ENCODE data around the gene TOPBP1.
"Not testable (repeated sequence)": the region's sequence is repeated elsewhere in the genome, so short reads cannot be mapped to it uniquely, and the experiment has no call there.

TOPBP1 gene

GRCh38 chr3:133693821-133694220 is 32.1 kb upstream of the TOPBP1 start:
- Histone ChIP-seq H3K4me3 (IDR thresholded peaks at IDR 0.05; ENCODE audit: insufficient read depth, low read depth, low read length) (no peak overlapping the region), H3K27ac (no peak overlapping the region), H3K79me2 (ENCODE audit: insufficient read depth, low read depth) (no peaks in the 10 kb centered on the region), H3K27me3 (ENCODE audit: insufficient read depth, low read depth) (no peaks in the 10 kb centered on the region), H3K36me3 (ENCODE audit: insufficient read depth) (no peaks in the 10 kb centered on the region), H2AFZ (ENCODE audit: low read depth) (no peak overlapping the region), H3K4me1 (ENCODE audit: low read depth, poor library complexity, severe bottlenecking) (no peaks in the 10 kb centered on the region), H4K20me1 (ENCODE audit: insufficient read depth) (no peaks in the 10 kb centered on the region), H3K4me2 (no peak overlapping the region), H3K9ac (no peak overlapping the region)
- TF ChIP-seq, protein P1, sequence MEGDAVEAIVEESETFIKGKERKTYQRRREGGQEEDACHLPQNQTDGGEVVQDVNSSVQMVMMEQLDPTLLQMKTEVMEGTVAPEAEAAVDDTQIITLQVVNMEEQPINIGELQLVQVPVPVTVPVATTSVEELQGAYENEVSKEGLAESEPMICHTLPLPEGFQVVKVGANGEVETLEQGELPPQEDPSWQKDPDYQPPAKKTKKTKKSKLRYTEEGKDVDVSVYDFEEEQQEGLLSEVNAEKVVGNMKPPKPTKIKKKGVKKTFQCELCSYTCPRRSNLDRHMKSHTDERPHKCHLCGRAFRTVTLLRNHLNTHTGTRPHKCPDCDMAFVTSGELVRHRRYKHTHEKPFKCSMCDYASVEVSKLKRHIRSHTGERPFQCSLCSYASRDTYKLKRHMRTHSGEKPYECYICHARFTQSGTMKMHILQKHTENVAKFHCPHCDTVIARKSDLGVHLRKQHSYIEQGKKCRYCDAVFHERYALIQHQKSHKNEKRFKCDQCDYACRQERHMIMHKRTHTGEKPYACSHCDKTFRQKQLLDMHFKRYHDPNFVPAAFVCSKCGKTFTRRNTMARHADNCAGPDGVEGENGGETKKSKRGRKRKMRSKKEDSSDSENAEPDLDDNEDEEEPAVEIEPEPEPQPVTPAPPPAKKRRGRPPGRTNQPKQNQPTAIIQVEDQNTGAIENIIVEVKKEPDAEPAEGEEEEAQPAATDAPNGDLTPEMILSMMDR (conservative IDR thresholded peaks at IDR 0.05; ENCODE audit: low read depth, low read length) = no peak

GRCh38 chr3:133692759-133693158 is 31.0 kb upstream of the TOPBP1 start:
- Histone ChIP-seq H3K36me3 (ENCODE audit: insufficient read depth) (no peaks in the 10 kb centered on the region), H3K4me2 (no peak overlapping the region), H3K4me1 (ENCODE audit: low read depth, poor library complexity, severe bottlenecking) (no peaks in the 10 kb centered on the region), H2AFZ (ENCODE audit: low read depth) (no peak overlapping the region), H3K9ac (no peak overlapping the region), H3K27me3 (ENCODE audit: insufficient read depth, low read depth) (no peaks in the 10 kb centered on the region), H4K20me1 (ENCODE audit: insufficient read depth) (no peaks in the 10 kb centered on the region), H3K4me3 (IDR thresholded peaks at IDR 0.05; ENCODE audit: insufficient read depth, low read depth, low read length) (no peak overlapping the region), H3K79me2 (ENCODE audit: insufficient read depth, low read depth) (no peaks in the 10 kb centered on the region), H3K27ac (no peak overlapping the region)
- TF ChIP-seq, protein P1 (conservative IDR thresholded peaks at IDR 0.05; ENCODE audit: low read depth, low read length) = no peak

DNA sequence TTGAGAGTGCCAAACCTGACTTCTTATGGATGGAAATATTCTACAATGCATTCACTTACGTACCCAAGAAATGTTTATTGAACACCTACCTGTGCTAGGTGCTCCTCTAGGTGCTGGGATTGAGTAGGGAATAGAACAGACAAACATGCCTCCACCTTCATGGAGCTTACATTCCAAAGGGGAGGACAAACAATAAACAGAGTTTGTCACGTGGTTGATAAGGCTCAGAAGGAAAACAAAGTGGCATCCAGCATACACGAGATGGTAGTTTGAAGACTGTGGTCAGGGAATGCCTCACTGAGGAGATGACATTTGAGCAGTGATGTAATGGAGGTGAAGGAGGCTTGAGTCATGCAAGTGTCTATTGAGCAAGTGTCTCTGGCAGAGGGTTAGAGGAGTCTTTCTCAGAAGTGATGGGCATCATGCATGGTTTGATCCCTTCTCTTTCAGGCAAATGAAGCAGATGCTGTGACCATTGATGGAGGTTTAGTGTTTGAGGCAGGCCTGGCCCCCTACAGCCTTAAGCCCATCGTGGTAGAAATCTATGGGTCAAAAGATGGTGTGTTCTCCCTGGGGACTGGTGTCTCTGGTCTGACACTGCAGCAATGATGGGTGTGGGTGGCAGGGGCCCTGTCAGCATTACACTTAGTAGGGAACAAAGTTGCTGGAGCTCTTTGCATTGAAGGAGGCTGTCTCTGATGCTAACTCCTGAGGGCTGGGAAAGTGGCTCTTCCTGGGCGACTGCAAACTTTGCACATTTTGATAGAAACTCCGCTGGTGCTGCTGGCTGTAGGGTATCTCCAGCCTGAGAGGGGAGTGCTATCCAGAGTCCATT is 29.7 kb upstream of the TOPBP1 start:
- Histone ChIP-seq H3K4me2 (no peak overlapping the region), H3K9ac (no peak overlapping the region), H3K36me3 (ENCODE audit: insufficient read depth) (no peaks in the 10 kb centered on the region), H2AFZ (ENCODE audit: low read depth) (no peak overlapping the region), H3K79me2 (ENCODE audit: insufficient read depth, low read depth) (no peaks in the 10 kb centered on the region), H3K27ac (no peak overlapping the region), H4K20me1 (ENCODE audit: insufficient read depth) (no peaks in the 10 kb centered on the region), H3K27me3 (ENCODE audit: insufficient read depth, low read depth) (no peaks in the 10 kb centered on the region), H3K4me1 (ENCODE audit: low read depth, poor library complexity, severe bottlenecking) (no peaks in the 10 kb centered on the region), H3K4me3 (IDR thresholded peaks at IDR 0.05; ENCODE audit: insufficient read depth, low read depth, low read length) (no peak overlapping the region)
- TF ChIP-seq, protein P1 (conservative IDR thresholded peaks at IDR 0.05; ENCODE audit: low read depth, low read length) = no peak

DNA sequence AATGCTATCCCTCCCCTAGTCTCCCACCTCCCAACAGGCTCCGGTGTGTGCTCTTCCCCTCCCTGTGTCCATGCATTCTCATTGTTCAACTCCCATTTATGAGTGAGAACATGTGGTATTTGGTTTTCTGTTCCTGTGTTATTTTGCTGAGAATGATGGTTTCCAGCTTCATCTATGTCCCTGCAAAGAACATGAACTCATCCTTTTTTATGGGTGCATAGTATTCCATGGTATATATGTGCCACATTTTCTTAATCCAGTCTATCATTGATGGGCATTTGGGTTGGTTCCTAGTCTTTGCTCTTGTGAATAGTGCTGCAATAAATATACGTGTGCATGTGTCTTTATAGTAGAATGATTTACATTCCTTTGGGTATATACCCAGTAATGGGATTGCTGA is 16.3 kb upstream of the TOPBP1 start:
- not testable (repeated sequence) for H2AFZ ChIP-seq (ENCODE audit: low read depth); H3K9ac ChIP-seq; H3K36me3 ChIP-seq (ENCODE audit: insufficient read depth); H3K79me2 ChIP-seq (ENCODE audit: insufficient read depth, low read depth); H4K20me1 ChIP-seq (ENCODE audit: insufficient read depth); H3K27ac ChIP-seq; H3K27me3 ChIP-seq (ENCODE audit: insufficient read depth, low read depth); H3K4me3 ChIP-seq (IDR thresholded peaks at IDR 0.05; ENCODE audit: insufficient read depth, low read depth, low read length); H3K4me2 ChIP-seq
- H3K4me1 ChIP-seq (ENCODE audit: low read depth, poor library complexity, severe bottlenecking) = peaks cover 13% of the 10 kb centered on the region
